GM10248 (cell line): Measurements from ENCODE around the gene LYZL6.
A peak's percentile ranks its signal among the peaks of the same experiment; 100 is the strongest.
"Not testable (repeated sequence)": the region's sequence is repeated elsewhere in the genome, so short reads cannot be mapped to it uniquely, and the experiment has no call there.

Experiments used
- CTCF ChIA-PET: fragments of 300-600 bp; sonication (Branson Sonifier 250); formaldehyde crosslinking; extraction: SDS; loops from one replicate; lab custom pipeline; 2021; ENCODE audit warnings: antibody characterized with exemption; lab: Yijun Ruan, JAX
- POLR2A ChIA-PET: fragments of 350-650 bp; sonication (Branson Sonifier 250); formaldehyde crosslinking; extraction: SDS; loops from one replicate; lab custom pipeline; 2020; ENCODE audit warnings: antibody characterized with exemption; lab: Yijun Ruan, JAX
- DNase-seq: peaks from one replicate; pipeline ENCODE4 v3.0.0; 2012; ENCODE audit errors: extremely low spot score
- TF ChIP-seq, protein P1 (sequence below): IDR thresholded peaks from 2 replicates; pipeline ENCODE4 v1.5.1; 2012; ENCODE audit warnings: mild to moderate bottlenecking, low read depth; ENCODE audit errors: extremely low read depth, missing control alignments, control extremely low read depth

Gene LYZL6

DNA sequence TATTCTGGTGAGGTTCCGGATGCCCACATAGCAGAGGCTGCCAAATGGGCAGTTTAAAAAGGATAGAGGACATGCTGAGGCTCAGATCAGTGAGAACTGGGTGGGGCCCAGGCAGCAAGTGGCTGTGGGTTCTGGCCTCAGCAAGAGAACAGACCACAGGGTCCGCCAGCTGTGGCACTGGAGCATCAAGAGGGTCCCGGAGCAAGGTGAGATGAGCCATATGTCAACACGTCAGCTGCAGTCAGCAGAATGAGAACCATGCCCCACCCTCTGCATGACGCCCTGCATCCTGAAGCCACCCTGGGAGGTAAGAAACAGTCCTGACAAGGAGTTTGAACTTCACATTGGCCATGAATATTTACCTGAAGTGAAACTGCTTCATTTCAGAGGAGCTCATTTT, 43.2 kb downstream of the LYZL6 start:
- CTCF ChIA-PET: interaction anchor here (2.5 kb wide), 1 partner anchor 15 kb away, joined by 10 read pairs; no protein-coding TSS in a partner anchor
- no peak for DNase-seq
- POLR2A ChIA-PET: no interaction called here
- TF ChIP-seq, protein P1, sequence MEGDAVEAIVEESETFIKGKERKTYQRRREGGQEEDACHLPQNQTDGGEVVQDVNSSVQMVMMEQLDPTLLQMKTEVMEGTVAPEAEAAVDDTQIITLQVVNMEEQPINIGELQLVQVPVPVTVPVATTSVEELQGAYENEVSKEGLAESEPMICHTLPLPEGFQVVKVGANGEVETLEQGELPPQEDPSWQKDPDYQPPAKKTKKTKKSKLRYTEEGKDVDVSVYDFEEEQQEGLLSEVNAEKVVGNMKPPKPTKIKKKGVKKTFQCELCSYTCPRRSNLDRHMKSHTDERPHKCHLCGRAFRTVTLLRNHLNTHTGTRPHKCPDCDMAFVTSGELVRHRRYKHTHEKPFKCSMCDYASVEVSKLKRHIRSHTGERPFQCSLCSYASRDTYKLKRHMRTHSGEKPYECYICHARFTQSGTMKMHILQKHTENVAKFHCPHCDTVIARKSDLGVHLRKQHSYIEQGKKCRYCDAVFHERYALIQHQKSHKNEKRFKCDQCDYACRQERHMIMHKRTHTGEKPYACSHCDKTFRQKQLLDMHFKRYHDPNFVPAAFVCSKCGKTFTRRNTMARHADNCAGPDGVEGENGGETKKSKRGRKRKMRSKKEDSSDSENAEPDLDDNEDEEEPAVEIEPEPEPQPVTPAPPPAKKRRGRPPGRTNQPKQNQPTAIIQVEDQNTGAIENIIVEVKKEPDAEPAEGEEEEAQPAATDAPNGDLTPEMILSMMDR: no peak

DNA sequence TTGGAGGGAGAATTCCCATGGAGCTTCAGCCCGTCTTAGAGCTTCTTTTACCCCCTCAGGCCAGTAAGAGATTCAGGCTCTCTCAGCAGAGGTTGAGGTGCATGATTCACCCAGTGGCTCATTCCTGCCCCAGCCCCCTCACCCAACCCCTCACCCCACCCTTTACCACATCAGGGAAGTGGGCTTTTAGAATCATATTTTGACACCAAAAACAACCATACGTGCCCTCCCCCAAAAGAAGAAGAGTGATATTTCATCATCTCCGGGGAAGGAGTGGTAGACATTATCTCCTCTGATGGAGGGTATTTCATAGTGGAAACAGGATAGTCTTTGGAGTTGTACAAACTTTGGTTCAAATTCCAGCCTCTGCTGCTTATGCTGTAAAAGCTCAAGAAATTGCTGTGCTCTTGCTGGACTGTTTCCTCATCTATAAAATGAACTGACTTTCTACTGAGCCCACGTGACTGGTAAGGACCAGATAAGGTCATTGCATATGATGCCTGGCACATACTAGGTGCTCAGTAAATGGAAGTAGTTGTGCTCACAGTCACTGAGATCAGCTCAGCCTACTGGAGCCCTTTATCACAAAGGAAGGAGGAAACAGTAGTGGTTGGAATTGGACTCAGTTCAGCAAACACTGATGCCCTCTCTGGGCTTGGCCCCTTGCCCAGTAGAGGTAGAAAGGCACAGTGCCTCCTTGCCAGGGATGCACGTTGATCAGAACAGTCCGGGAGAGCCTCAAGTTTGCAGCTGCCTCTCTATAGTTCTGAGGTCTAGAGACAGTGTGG, 45.0 kb downstream of the LYZL6 start:
- no peak for DNase-seq
- TF ChIP-seq, protein P1: no peak
- CTCF ChIA-PET: interaction anchor here (1.3 to 2.3 kb wide), 3 partner anchors 13 to 27 kb away, joined by 3 to 9 read pairs (median 4); no protein-coding TSS in a partner anchor
- POLR2A ChIA-PET: no interaction called here

- DNase-seq, POLR2A ChIA-PET: not testable (repeated sequence)
- CTCF ChIA-PET: interaction anchor here (1.3 to 2.3 kb wide), 3 partner anchors 14 to 26 kb away, joined by 3 to 9 read pairs (median 4); no protein-coding TSS in a partner anchor
Observed at GRCh38 chr17:35897772-35898171, 45.7 kb downstream of the LYZL6 start.

DNA sequence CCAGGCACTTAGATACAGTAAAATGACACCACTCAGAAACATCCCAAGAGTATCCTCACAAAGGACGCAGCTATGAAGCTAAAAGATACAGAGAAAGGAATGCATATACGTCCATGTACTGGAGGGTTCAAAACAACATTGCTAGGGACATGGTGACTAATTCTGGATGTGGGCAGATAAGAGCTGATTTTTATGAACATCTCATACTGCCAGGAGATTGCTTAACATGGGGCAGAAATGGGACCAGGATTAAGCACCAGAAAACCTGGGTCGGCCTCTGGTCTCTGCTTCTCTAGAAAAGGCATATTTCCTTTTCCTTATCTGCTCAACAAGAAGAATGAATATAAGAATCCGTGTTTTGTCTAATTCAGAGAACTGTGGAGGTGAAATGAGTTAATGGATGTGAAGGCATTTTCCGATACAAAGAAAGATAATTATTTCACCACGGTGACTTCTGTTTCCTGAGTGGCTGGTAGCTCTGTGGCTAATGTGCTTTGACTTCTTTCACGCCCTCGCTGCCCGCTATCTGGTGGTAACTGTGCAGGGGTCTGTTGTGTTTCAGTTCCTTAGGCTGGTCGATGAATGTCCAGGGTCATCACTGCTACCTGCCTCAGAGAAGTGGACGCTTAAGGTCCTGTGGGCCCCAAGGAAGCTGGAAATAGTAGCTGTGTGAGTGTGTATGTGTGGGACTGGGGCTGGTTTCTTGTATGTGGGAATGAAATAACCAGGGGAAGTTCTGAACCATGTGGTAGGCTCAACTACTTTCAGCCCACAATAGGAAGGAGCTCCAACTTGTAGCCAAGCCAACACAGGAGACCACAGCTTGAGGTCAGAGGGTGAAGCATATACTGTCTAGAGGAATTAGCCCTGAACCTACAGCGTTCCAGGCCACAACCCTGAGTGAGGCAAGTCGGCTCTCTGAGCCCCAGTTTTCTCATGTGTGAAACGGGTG, 47.6 kb downstream of the LYZL6 start:
- CTCF ChIA-PET: interaction anchor here (0.8 to 1.4 kb wide), 5 partner anchors 9 to 27 kb away, joined by 3 to 4 read pairs (median 3); partner anchors contain the start of genes CCL5 and HEATR9
- POLR2A ChIA-PET: interaction anchor here (0.7 kb wide), 1 partner anchor 16 kb away, joined by 7 read pairs; the partner anchor contains the start of gene CCL5
- TF ChIP-seq, protein P1: no peak
- DNase-seq: peak; percentile 47

GRCh38 chr17:35894206-35894605, 49.3 kb downstream of the LYZL6 start:
- DNase-seq: no peak
- POLR2A ChIA-PET: interaction anchor here (1.2 kb wide), 1 partner anchor 15 kb away, joined by 3 read pairs; no protein-coding TSS in a partner anchor
- TF ChIP-seq, protein P1: no peak
- CTCF ChIA-PET: interaction anchor here (2.1 kb wide), 1 partner anchor 37 kb away, joined by 5 read pairs; no protein-coding TSS in a partner anchor

DNA sequence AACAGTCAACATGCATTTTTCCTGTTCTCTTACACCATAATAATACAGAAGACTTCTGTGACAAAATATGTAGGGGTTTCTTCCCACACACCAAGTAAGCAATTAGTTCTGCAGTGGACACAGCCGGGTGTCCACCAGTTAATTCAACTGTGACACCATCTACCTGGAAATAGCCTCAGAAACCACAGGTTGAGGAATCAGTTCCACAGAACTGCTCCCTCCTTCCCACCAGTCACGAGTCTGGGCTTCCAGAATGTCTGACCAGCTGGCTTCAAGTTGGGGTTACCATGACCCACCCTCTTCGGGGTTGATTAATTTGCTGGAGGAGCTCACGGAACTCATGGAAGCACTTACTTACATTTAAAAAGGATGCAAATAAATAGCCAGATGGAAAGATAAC, 49.8 kb downstream of the LYZL6 start:
- TF ChIP-seq, protein P1: no peak
- DNase-seq: no peak
- CTCF ChIA-PET: interaction anchor here (2.1 kb wide), 1 partner anchor 37 kb away, joined by 5 read pairs; no protein-coding TSS in a partner anchor
- POLR2A ChIA-PET: interaction anchor here (1.2 kb wide), 1 partner anchor 14 kb away, joined by 3 read pairs; no protein-coding TSS in a partner anchor
